GM10266 (cell line): ENCODE measurements around the gene TMEM151B.

Experiments
- DNase-seq: peaks from one replicate; pipeline ENCODE4 v3.0.0; 2012; ENCODE audit errors: extremely low spot score
- TF ChIP-seq, protein P1 (sequence below): IDR thresholded peaks from 2 replicates; pipeline ENCODE4 v1.5.1; 2012; ENCODE audit warnings: mild to moderate bottlenecking, low read depth; ENCODE audit not compliant: control insufficient read depth, insufficient read depth; ENCODE audit errors: missing control alignments

TMEM151B gene

DNA sequence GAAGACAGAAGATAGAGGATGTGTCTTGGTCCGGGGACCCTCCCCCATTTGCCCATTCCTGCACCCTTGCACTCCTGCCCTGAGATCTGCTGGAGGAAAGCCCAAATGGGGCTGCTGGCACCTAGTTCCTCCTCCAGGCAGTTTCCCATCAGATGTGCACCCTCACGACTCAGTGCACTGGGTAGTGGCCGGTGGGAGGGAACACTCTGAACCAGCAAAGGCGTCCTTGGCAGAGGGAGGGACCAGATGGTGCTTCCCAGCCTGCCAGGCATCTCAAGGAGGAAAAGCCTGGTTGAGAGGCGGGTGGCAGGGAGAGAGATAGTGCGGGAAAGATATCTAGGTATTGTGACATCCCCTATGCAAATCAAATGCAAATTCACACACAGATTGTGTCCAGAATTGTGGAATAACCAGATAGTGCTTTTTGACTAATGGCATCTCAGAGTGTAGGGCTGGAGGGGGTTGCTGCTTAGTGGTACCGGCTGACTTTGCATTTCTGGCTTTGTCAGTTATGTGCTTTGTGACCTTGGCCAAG is 19.5 kb downstream of the TMEM151B start:
- DNase-seq = no peak
- TF ChIP-seq, protein P1, sequence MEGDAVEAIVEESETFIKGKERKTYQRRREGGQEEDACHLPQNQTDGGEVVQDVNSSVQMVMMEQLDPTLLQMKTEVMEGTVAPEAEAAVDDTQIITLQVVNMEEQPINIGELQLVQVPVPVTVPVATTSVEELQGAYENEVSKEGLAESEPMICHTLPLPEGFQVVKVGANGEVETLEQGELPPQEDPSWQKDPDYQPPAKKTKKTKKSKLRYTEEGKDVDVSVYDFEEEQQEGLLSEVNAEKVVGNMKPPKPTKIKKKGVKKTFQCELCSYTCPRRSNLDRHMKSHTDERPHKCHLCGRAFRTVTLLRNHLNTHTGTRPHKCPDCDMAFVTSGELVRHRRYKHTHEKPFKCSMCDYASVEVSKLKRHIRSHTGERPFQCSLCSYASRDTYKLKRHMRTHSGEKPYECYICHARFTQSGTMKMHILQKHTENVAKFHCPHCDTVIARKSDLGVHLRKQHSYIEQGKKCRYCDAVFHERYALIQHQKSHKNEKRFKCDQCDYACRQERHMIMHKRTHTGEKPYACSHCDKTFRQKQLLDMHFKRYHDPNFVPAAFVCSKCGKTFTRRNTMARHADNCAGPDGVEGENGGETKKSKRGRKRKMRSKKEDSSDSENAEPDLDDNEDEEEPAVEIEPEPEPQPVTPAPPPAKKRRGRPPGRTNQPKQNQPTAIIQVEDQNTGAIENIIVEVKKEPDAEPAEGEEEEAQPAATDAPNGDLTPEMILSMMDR = no peak

DNA sequence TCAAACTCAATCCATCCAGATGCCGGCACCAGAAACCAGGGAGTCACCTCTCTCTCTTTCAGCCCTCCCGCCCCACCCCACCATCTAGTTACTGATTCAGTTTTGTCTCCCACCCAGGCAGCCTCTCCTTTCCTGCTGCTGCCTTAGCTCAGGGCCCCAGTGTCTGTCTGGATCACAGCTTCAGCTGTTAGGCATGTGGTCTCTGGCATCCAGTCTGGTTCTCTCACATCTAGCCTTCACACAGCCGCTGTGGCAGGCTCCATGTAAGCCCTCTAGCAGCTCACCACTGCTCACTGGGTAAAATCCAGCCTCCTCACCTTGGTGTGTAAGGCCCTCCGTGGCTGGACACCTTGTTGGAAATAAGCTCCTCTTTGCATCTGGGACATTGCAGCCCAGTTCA is 21.6 kb downstream of the TMEM151B start:
- TF ChIP-seq, protein P1 = no peak
- no peak for DNase-seq

DNA sequence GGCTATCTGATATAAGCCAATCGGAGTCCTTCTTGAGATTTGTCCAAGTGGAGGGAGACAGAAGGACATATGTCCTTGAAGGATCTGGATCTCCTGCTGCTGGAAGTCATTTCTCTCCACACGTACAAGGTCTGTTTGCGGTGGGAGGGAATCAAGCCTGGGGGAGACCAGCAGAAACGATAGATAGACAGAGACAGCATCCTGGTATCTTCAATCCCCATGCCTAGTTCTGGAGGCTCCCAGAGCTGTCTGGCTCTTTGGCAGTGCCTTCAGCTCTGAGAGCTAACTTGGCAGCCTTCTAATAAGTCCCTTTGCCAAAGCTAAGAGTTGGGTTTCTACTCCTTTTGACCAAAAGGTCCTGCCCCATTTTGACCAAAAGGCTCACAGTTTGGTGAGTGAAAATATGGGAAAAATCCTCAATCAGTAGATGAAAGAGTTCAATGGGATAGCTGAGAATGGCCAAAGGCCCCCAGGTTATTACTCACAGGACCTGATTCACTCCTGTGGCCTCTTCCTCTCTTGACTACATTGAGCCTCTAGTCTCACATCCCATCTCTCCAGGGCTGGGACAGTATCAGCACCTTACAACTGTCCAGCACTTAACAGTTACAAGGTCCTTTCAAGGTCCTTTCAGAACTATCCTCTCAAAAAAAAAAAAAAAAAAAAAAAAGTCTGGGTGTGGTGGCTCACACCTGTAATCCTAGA is 22.6 kb downstream of the TMEM151B start:
- no peak for DNase-seq
- TF ChIP-seq, protein P1 = no peak

DNA sequence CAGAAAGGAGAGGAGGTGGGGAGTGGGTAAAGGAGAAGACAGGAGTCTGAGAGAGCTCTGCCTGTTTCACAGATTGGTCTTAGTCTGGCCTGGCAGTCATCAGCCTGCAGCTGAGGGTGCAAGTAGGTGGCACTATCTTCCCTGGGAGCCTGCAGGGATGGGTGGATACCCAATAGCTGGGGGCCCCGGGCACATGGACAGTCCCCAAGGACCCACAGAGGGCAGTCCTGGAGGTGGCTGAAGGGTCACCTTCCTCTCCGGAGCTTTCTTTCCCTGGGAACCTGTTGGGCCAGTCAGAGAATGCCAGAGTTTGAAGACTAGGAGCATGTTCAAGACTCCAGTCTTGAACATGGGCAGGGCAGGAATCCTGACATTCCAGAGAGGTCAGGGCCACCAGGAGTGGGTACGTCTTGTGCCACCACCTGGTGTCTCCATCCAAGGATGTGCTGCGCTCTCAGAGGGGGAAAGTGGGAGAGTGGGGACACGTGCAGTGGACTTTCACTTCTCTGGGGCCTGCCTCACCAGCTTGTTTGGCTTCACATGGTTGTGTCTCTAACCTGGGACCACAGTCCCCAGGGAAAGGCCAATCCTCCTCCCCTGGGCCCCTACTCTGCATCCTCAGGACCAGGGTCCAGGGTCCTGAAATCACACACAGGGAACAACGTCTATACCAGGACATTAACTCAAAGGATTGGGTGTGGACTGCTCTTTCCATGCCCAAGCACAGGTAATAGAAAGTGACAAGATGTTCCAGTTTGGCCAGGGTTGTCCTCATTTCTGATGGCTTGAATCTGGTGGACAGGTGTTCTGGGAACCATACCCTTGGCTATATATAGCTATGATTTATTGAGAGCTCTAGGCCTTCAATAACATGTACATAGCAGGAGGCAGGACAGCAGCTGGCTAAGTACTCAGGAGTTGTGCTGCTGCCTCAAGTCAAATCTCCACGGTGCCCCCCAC is 24.9 kb downstream of the TMEM151B start:
- no peak for DNase-seq
- TF ChIP-seq, protein P1 = no peak

DNA sequence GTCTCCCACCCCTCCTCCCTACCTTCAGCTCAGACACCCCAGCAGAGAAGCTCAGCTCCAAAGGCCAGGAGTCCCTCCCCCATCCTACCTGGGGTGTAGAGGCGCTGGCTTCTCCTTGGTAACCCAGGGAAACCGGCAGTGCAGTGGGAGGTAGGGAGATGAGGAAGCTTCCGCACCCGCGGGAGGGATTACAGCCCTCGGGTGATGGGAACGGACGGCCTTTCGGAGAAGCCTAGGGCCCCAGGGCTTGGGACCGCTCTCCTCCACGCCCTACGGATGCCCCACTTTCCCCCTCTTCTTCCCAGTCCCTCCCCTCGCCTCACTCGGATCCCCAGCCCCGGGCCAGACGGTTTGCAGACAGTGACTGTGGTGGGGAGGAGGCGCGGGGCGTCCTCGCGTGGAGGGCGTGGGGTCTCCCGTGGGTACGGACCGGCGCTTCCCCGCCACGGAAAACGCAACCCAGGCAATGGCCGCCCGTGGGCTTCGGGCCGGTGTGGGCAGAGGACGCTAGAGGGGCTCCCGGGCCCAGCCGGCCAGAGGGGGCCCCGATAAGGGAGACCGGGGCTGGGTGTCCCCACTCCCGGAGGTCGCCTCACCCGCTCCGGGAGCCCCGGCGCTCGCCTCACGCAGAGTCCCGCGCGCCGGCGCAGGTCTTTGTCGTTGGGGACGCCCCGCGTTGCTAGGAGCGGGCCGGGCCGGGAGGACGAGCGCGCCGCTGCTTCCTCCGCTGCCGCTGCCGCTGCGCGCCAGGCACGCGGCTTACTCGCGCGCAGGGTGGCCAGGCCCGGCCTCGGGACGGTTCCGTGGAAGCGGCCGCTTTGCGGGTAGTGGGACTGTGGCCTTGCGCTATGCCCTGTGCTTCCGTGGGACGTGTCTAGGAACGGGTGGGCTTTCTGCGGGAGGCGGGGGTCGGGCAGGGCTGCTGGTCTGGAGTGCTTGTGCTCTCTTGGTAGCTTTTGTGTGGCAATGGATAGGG is 27.1 kb downstream of the TMEM151B start:
- TF ChIP-seq, protein P1 = no peak
- DNase-seq = no peak

DNA sequence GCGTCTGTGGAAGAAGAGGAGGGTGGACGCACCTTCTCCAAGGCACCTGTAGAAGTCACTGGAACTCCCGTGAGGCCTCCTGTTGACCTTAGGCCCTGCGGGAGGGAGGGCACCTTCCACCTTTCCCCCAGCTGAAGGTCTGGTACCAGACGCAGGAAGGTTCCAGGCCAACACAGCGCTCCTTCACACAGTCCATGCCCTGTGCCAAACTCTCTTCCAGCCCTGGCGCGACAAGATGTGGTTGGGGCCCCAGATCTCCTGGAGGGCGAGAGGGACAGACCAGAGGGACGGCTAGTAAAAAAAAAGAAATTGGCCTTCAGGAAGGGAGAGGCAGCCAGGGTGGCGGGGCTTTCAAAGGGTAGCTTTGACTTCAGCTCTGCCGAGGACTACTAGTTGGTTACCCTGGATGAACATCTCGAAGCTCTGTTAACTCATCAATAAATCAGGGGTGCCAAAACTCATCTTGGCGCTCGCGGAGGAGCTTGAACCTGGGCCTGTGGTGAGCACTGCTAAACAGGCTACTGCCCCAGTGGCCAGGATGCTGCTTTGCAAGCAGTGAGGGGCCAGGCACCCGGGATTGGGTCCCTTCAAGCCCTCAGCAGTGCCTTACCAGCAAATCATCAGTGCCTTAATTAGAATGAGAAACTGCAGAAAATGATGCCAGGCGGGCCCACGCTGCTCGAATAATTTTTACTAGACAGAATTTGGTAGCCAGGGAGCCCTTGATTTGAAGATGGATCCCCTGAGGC is 28.0 kb downstream of the TMEM151B start:
- no peak for DNase-seq
- TF ChIP-seq, protein P1 = no peak
